ENCODE data around the gene UGT2B10. TPM values are rescaled to one million over a fixed set of nuclear protein-coding genes. Genes with fewer than 3 reads are reported as not detected.

The UGT2B10 gene
- not detected in 2 replicates for total RNA-seq

GRCh38 chr4:68815617-68816409 is at the start of gene UGT2B10:
UGT2B10 (plus strand) TSS chr4:68815994; CDS start chr4:68816020, 26 bp downstream.

Small RNA genes lying within 50 kb of the gene (small RNA-seq; reads per million reads assigned to genes)
- gene AC021146.4, result not detected
- not detected for gene AC021146.9

Other genes starting within 250 kb of the UGT2B10 start
- not detected in 2 replicates for gene UGT2B17, start 239.7 kb upstream of the UGT2B10 start, total RNA-seq
- gene UGT2B15, start 145.3 kb upstream of the UGT2B10 start, total RNA-seq, result not detected in 2 replicates
- not detected in 2 replicates for gene UGT2A3, start 135.8 kb downstream of the UGT2B10 start, total RNA-seq